Lower lobe of right lung (tissue), 2 donors: ENCODE data around the gene ANKEF1. TPM values are rescaled to one million over a fixed set of nuclear protein-coding genes. Genes with fewer than 3 reads are reported as not detected.
A peak's percentile ranks its signal among the peaks of the same experiment; 100 is the strongest.

Experiments used
- ATAC-seq, 2 donors: fragments of 200-7000 bp; cut with Tn5 transposase; one replicate each; pipeline ENCODE4 v1.9.1; 2020 to 2022; ENCODE audit warnings: mild to moderate bottlenecking in 2 of 2, moderate library complexity in 2 of 2
- DNase-seq: peaks from one replicate; pipeline ENCODE4 v3.0.0-alpha.2; 2020
- H3K27ac ChIP-seq: fragments of 200-600 bp; one replicate; pipeline ENCODE4 v1.8.0; 2022
- H3K27me3 ChIP-seq: fragments of 200-600 bp; one replicate; pipeline ENCODE4 v1.8.0; 2022; ENCODE audit warnings: low read depth
- H3K36me3 ChIP-seq: fragments of 200-600 bp; one replicate; pipeline ENCODE4 v1.8.0; 2022; ENCODE audit warnings: mild to moderate bottlenecking
- H3K4me1 ChIP-seq: fragments of 200-600 bp; one replicate; pipeline ENCODE4 v1.8.0; 2022
- H3K4me3 ChIP-seq: fragments of 200-600 bp; one replicate; pipeline ENCODE4 v1.8.0; 2022; ENCODE audit warnings: mild to moderate bottlenecking
- H3K9me3 ChIP-seq: fragments of 200-600 bp; one replicate; pipeline ENCODE4 v1.8.0; 2022
- intact Hi-C: fragments of 100-400 bp; cut with DNase I; formaldehyde crosslinking; loops from one replicate; pipeline ENCODE4 v1.11.0; 2022
- total RNA-seq: library from RNA; stranded (reverse); fragmentation: NEBNext Ultra II Directional; extraction: Animal tissue kit (Norgen Biotek cat#: 25700); gene quantifications from one replicate; pipeline ENCODE4 v1.2.1, GENCODE V29; 2021
- TF ChIP-seq, protein P1 (sequence below): fragments of 200-600 bp; IDR thresholded peaks from one replicate; pipeline ENCODE4 v1.8.0; 2022; ENCODE audit warnings: antibody characterized with exemption, mild to moderate bottlenecking
- donor health status: DM: no; HTN: yes; CAD: no; lungs with severe emphysema.

The ANKEF1 gene
- total RNA-seq, 1 donor from 2014 or later, result 3.8 TPM

DNA sequence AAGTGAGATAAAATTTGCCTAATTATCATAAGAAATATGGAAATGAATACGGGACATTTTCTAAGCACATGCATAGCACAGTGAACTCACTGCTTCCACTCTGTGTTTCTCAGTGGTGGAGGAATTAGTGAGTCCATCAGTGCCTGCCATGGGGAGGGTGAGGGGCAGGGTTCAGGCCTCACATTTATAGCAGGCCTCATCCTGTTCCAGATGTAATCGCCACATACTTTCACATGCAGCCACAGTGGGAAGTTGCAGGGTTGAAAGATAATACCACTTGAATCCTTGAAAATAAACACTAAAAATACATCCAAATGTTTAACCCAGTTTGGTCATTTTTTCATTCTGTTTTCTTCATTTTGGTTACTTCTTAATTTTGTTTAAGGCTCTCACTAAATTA, 29.9 kb upstream of the ANKEF1 start:
- no peaks in the 10 kb centered on the region for H3K36me3 ChIP-seq
- TF ChIP-seq, protein P1, sequence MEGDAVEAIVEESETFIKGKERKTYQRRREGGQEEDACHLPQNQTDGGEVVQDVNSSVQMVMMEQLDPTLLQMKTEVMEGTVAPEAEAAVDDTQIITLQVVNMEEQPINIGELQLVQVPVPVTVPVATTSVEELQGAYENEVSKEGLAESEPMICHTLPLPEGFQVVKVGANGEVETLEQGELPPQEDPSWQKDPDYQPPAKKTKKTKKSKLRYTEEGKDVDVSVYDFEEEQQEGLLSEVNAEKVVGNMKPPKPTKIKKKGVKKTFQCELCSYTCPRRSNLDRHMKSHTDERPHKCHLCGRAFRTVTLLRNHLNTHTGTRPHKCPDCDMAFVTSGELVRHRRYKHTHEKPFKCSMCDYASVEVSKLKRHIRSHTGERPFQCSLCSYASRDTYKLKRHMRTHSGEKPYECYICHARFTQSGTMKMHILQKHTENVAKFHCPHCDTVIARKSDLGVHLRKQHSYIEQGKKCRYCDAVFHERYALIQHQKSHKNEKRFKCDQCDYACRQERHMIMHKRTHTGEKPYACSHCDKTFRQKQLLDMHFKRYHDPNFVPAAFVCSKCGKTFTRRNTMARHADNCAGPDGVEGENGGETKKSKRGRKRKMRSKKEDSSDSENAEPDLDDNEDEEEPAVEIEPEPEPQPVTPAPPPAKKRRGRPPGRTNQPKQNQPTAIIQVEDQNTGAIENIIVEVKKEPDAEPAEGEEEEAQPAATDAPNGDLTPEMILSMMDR, result no peak
- H3K27ac ChIP-seq, result no peak overlapping the region
- no peaks in the 10 kb centered on the region for H3K4me1 ChIP-seq
- no peaks in the 10 kb centered on the region for H3K27me3 ChIP-seq
- intact Hi-C loops, result no loop called here
- ATAC-seq (no peak), DNase-seq (no peak)
- H3K9me3 ChIP-seq, result no peaks in the 10 kb centered on the region
- no peak overlapping the region for H3K4me3 ChIP-seq

DNA sequence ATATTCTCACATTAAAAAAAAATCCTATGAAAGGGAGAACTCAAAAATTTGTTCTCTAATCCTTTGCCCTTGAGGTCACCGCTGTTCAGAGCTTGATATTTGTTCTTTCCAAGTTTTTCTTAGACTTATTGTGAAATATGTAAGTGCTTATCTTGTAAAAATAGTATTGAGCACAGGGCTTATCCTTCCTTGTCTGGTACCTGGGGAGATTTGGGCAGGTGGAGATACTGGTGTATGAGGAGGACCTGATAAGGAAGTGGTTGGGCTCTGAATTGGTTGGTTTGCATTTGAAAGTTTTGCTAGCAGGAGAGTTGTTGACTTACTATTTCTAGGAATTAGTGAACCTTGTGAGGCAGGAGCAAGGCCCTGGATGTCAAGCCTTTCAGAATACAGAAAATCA, 28.9 kb upstream of the ANKEF1 start:
- no peak for DNase-seq

DNA sequence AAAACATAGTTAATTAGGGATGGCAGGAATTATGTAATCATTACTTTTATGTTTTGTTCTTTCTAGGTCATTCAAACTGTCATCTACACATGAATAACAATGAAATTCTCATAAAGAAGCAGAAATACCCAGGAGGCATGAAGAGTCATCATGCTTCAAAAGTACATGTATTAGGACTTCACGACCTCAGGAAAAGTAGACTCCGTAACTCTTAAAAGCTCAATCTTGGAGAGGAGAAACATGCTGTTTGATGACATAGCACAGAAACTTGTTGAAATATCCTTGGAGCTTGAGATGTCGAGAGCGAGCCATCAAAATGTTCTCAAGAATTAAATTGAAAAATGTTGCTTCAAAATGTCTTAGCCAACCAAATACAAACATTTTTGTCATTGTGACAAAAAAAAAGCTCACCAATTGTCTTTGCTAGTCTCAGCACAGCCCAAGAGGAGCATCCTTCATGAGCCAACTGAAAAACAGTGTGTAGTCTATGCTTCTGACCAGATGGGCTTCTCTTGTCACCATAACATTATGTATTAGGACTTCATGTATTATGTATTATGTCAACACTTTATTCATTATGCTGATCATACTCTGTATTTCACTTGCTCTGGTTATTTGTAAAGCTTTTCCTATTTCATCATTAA, 28.2 kb upstream of the ANKEF1 start:
- Histone ChIP-seq H3K36me3 (no peaks in the 10 kb centered on the region), H3K9me3 (no peaks in the 10 kb centered on the region), H3K27me3 (no peaks in the 10 kb centered on the region), H3K4me1 (no peaks in the 10 kb centered on the region), H3K27ac (no peak overlapping the region), H3K4me3 (no peak overlapping the region)
- intact Hi-C loops, result no loop called here
- TF ChIP-seq, protein P1, result no peak
- DNase-seq (no peak), ATAC-seq (no peak)

More for the DNA sequence above, 28.9 kb upstream of the ANKEF1 start:
- intact Hi-C loops, result no loop called here
- Histone ChIP-seq H3K27ac (no peak overlapping the region), H3K4me1 (no peaks in the 10 kb centered on the region), H3K27me3 (no peaks in the 10 kb centered on the region), H3K36me3 (no peaks in the 10 kb centered on the region), H3K4me3 (no peak overlapping the region), H3K9me3 (no peaks in the 10 kb centered on the region)
- TF ChIP-seq, protein P1, result no peak
- peak in 1 of 2 donors; percentile 41 for ATAC-seq

DNA sequence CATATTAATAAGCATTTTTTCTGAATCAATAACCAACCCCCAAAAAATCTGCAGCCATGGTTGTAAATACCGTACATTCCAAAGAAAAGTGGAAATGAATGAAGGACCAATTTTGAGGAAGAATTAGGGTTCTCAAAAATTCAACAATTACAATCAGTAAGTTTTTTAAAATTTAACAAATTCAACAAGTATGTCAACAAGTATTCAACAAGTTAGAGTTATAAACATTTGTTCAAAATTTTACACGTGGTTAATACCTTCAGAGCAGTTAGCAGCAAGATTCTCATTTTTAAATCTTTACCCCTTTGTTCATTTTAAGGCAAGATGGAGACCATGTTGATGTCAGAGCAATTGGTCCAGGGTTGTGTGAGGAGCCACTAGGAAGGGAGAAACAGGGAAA, 27.6 kb upstream of the ANKEF1 start:
- H3K27me3 ChIP-seq, result no peaks in the 10 kb centered on the region
- H3K4me1 ChIP-seq, result no peaks in the 10 kb centered on the region
- intact Hi-C loops, result no loop called here
- TF ChIP-seq, protein P1, result no peak
- H3K27ac ChIP-seq, result no peak overlapping the region
- no peaks in the 10 kb centered on the region for H3K36me3 ChIP-seq
- no peak overlapping the region for H3K4me3 ChIP-seq
- no peaks in the 10 kb centered on the region for H3K9me3 ChIP-seq
- ATAC-seq (no peak), DNase-seq (no peak)

DNA sequence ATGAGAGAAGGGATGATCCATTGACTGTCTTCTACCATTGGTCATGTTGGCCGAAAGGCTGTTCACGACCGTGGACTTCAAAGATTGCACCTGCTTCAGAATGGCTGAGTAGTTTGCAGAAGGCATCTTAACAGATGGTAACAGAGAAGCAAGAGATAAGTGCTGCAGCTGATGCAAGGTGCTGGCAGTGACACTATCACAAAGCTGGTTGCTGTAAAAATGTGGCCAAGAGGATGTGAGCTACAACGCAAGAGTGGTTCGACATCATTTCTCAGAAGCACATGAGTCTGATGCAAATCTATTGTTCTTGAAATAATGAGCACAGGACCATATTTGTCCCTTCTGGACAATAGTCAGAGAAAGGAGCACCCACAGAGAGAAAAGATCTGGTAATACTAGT, 27.0 kb upstream of the ANKEF1 start:
- TF ChIP-seq, protein P1, result no peak
- Histone ChIP-seq H3K36me3 (no peaks in the 10 kb centered on the region), H3K9me3 (no peaks in the 10 kb centered on the region), H3K27me3 (no peaks in the 10 kb centered on the region), H3K4me1 (no peaks in the 10 kb centered on the region), H3K27ac (no peak overlapping the region), H3K4me3 (no peak overlapping the region)
- no peak for DNase-seq
- no peak for ATAC-seq
- intact Hi-C loops, result no loop called here
